OCI-LY3 (cell line): ENCODE results near the gene CYP2J2.
"Not testable (repeated sequence)": the region's sequence is repeated elsewhere in the genome, so short reads cannot be mapped to it uniquely, and the experiment has no call there.

ENCODE experiments used
- H2AFZ ChIP-seq: fragments of 200-600, 300-600 bp; shearing (Covaris generic); 2 replicates; pipeline ENCODE4 v1.6.0; 2014; ENCODE audit warnings: antibody characterized with exemption, low read depth, low read length
- H3K27ac ChIP-seq: fragments of 200-600, 300-600 bp; sonication (generic); 2 replicates; pipeline ENCODE4 v1.5.1; 2014; ENCODE audit warnings: mild to moderate bottlenecking, low read length, moderate library complexity, mixed read lengths
- H3K27me3 ChIP-seq: fragments of 200-600, 300-600 bp; sonication (generic); 2 replicates; pipeline ENCODE4 v1.6.1; 2014; ENCODE audit warnings: low read depth, low read length, mixed read lengths
- H3K36me3 ChIP-seq: fragments of 200-600, 300-600 bp; sonication (generic); replicated peaks from 2 replicates; pipeline ENCODE3; 2014; ENCODE audit warnings: low read depth, low read length, mixed read lengths
- H3K4me1 ChIP-seq: fragments of 300-600, 200-600 bp; sonication (generic); 2 replicates; pipeline ENCODE4 v1.6.1; 2014; ENCODE audit warnings: low read length, mixed read lengths
- H3K4me2 ChIP-seq: fragments of 200-600, 300-600 bp; sonication (generic); 2 replicates; pipeline ENCODE4 v1.6.1; 2014; ENCODE audit warnings: low read length, mixed read lengths
- H3K4me3 ChIP-seq: fragments of 300-600, 200-600 bp; sonication (generic); 2 replicates; pipeline ENCODE4 v1.5.1; 2014; ENCODE audit warnings: antibody characterized with exemption, mild to moderate bottlenecking, low read length, moderate library complexity
- H3K79me2 ChIP-seq: fragments of 300-600, 200-600 bp; shearing (Covaris generic); 2 replicates; pipeline ENCODE4 v1.6.1; 2014; ENCODE audit warnings: mild to moderate bottlenecking, low read length, mixed read lengths
- H3K9ac ChIP-seq: fragments of 300-600, 200-600 bp; shearing (Covaris generic); 2 replicates; pipeline ENCODE4 v1.6.0; 2014; ENCODE audit warnings: mild to moderate bottlenecking, low read length, moderate library complexity
- H3K9me3 ChIP-seq: fragments of 200-600, 300-600 bp; shearing (Covaris generic); 2 replicates; pipeline ENCODE4 v1.6.1; 2014; ENCODE audit warnings: low read length, mixed read lengths; ENCODE audit not compliant: insufficient read depth
- H4K20me1 ChIP-seq: fragments of 200-600, 300-600 bp; sonication (generic); 2 replicates; pipeline ENCODE4 v1.6.1; 2016; ENCODE audit warnings: low read length, mixed read lengths; ENCODE audit not compliant: insufficient read depth
- CTCF ChIP-seq: fragments of 200-600, 300-600 bp; sonication (generic); IDR thresholded peaks from 2 replicates; pipeline ENCODE4 v1.5.1; 2014; ENCODE audit warnings: antibody characterized with exemption, low read length, low read depth
- EZH2phosphoT487 ChIP-seq: fragments of 200-600 bp; shearing (Covaris generic); IDR thresholded peaks from 2 replicates; pipeline ENCODE4 v1.6.1; 2018; ENCODE audit warnings: antibody characterized with exemption, mixed run types, low read depth

The CYP2J2 gene, protein sequence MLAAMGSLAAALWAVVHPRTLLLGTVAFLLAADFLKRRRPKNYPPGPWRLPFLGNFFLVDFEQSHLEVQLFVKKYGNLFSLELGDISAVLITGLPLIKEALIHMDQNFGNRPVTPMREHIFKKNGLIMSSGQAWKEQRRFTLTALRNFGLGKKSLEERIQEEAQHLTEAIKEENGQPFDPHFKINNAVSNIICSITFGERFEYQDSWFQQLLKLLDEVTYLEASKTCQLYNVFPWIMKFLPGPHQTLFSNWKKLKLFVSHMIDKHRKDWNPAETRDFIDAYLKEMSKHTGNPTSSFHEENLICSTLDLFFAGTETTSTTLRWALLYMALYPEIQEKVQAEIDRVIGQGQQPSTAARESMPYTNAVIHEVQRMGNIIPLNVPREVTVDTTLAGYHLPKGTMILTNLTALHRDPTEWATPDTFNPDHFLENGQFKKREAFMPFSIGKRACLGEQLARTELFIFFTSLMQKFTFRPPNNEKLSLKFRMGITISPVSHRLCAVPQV

GRCh38 chr1:59926381-59927123, at the start of gene CYP2J2:
Gene CYP2J2 (minus strand): TSS chr1:59926773. CDS start chr1:59926746, 27 bp downstream.
- TF ChIP-seq EZH2phosphoT487: no peak
- H3K27me3 ChIP-seq: peaks cover 16% of the 10 kb centered on the region
- H4K20me1 ChIP-seq: no peaks in the 10 kb centered on the region
- peak within 1 kb of the TSS; percentile 67; the same call in 1 of the 2 replicates for H3K9ac ChIP-seq
- peak within 1 kb of the TSS; percentile 99 for H3K4me3 ChIP-seq
- H2AFZ ChIP-seq: peak within 1 kb of the TSS; percentile 99
- peaks cover 8% of the 10 kb centered on the region; the same call in 1 of the 2 replicates for H3K4me1 ChIP-seq
- no peaks in the 10 kb centered on the region for H3K79me2 ChIP-seq
- H3K4me2 ChIP-seq: peak within 1 kb of the TSS; percentile 96
- no peak within 1 kb of the TSS for H3K27ac ChIP-seq
- no peaks in the 10 kb centered on the region for H3K36me3 ChIP-seq
- no peaks in the 10 kb centered on the region for H3K9me3 ChIP-seq

- no peak overlapping the region for H3K4me3 ChIP-seq
- no peaks in the 10 kb centered on the region for H3K9me3 ChIP-seq
- TF ChIP-seq EZH2phosphoT487 (no peak), CTCF (no peak)
- H4K20me1 ChIP-seq: no peaks in the 10 kb centered on the region
- no peaks in the 10 kb centered on the region for H3K4me1 ChIP-seq
- H3K4me2 ChIP-seq: no peak overlapping the region
- H2AFZ ChIP-seq: no peak overlapping the region
- H3K27me3 ChIP-seq: no peaks in the 10 kb centered on the region
- no peaks in the 10 kb centered on the region for H3K79me2 ChIP-seq
- no peak overlapping the region for H3K9ac ChIP-seq
- no peaks in the 10 kb centered on the region for H3K36me3 ChIP-seq
- no peak overlapping the region for H3K27ac ChIP-seq
Measured at GRCh38 chr1:59973719-59974118, 47.1 kb upstream of the CYP2J2 start.

DNA sequence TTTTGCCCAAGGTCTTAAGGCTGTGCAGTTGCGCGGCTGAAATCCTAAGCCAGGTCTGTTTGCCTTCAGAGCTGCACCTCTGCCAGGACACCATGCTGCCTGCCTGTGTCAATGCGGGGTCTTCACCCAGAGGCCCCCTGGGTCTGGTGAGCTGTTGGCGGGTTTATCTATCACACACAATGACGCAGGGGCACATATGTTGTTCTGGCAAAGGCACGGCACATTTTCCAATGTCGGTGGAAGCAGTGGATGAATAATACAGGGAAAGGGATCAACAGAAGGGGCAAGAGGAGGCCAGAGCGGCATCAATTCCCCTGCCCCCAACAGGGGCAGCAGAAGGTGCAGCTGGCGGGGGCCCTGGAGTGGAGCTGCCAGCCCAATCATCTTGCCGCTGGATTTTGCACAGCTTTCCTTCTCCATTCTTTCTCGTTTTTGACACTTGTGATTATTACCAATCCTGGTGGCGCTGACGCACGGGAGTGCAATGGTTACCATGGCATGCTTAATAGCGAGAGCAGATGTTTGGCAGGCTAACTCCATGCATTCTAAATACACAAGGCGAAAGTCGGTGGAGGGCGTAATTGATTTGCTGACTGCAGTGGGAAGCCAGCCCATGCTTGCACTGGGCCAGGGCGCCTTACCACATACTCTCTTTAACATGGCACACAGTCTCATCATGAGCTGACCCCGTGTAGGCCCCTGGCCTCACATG, 45.8 kb upstream of the CYP2J2 start:
- H3K4me1 ChIP-seq: no peaks in the 10 kb centered on the region
- H3K27ac ChIP-seq: no peak overlapping the region
- no peak overlapping the region for H3K4me3 ChIP-seq
- H3K9ac ChIP-seq: no peak overlapping the region
- H3K9me3 ChIP-seq: no peaks in the 10 kb centered on the region
- no peak overlapping the region for H2AFZ ChIP-seq
- H3K27me3 ChIP-seq: no peaks in the 10 kb centered on the region
- H3K36me3 ChIP-seq: no peaks in the 10 kb centered on the region
- H4K20me1 ChIP-seq: no peaks in the 10 kb centered on the region
- TF ChIP-seq CTCF: no peak
- no peak for TF ChIP-seq EZH2phosphoT487
- H3K79me2 ChIP-seq: no peaks in the 10 kb centered on the region
- no peak overlapping the region for H3K4me2 ChIP-seq

DNA sequence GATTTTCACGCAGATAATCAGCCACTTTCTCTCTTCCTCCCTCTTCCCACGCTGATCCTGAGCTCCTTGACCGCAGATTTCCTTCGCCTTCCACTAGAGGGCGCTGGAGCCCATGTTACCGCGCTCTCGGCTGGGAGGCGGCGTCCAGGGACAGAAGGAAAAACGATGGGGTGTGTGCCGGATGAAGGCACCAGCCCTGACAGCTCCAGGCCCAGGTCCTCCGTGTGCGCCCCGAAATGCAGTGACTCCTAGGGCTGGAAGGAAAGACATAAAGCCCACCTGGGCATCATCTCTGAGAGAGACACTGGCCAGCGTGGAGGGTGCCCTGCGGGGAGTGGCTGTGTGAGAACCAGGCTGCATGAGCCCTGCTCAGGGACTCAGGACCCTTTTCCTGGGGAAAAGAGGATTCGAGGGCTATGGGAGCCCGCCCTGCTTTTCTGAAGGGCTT, 44.9 kb upstream of the CYP2J2 start:
- Histone ChIP-seq H3K27me3 (no peaks in the 10 kb centered on the region), H3K27ac (no peak overlapping the region), H3K36me3 (no peaks in the 10 kb centered on the region), H3K4me2 (peak overlapping the region; percentile 73), H3K4me3 (peak overlapping the region; percentile 60), H3K79me2 (no peaks in the 10 kb centered on the region), H3K9ac (no peak overlapping the region), H3K4me1 (no peaks in the 10 kb centered on the region), H3K9me3 (no peaks in the 10 kb centered on the region), H4K20me1 (no peaks in the 10 kb centered on the region), H2AFZ (0 out of 2 replicates have a peak overlapping the region, but pooled peaks have one; percentile 65)
- TF ChIP-seq EZH2phosphoT487 (no peak), CTCF (peak; percentile 83)

DNA sequence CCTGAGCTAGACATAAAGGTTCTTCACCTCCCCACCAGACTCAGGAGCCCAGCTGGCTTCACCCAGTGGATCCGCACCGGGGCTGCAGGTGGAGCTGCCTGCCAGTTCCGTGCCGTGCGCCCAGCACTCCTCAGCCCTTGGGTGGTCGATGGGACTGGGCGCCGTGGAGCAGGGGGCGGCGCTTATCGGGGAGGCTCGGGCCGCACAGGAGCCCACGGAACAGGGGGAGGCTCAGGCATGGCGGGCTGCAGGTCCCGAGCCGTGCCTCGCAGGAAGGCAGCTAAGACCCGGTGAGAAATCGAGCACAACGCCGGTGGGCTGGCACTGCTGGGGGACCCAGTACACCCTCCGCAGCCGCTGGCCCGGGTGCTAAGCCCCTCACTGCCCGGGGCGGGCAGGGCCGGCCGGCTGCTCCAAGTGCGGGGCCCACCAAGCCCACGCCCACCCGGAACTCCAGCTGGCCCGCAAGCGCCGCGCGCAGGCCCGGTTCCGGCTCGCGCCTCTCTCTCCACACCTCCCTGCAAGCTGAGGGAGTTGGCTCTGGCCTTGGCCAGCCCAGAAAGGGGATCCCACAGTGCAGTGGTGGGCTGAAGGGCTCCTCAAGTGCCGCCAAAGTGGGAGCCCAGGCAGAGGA, 43.1 kb upstream of the CYP2J2 start:
- H2AFZ ChIP-seq, H3K27me3 ChIP-seq, H3K36me3 ChIP-seq, H3K27ac ChIP-seq, H3K9ac ChIP-seq, H3K4me3 ChIP-seq, H3K4me2 ChIP-seq, H3K4me1 ChIP-seq, H4K20me1 ChIP-seq, H3K79me2 ChIP-seq, H3K9me3 ChIP-seq: not testable (repeated sequence)

GRCh38 chr1:59968746-59969145, 42.2 kb upstream of the CYP2J2 start:
- H3K9ac ChIP-seq, H3K4me2 ChIP-seq, H4K20me1 ChIP-seq, H2AFZ ChIP-seq, H3K4me3 ChIP-seq, H3K36me3 ChIP-seq, H3K4me1 ChIP-seq, H3K9me3 ChIP-seq, H3K27me3 ChIP-seq, H3K79me2 ChIP-seq, H3K27ac ChIP-seq: not testable (repeated sequence)
